ENCODE data around the gene LRRC2. TPM values are rescaled to one million over a fixed set of nuclear protein-coding genes. Genes with fewer than 3 reads are reported as not detected.

LRRC2 gene
- total and polyA plus RNA-seq, 2 of the 13 experiments (the other 11 are each of a cell fraction or from before 2014, with no cell fraction given) = 0.27 to 0.58 TPM

- TF ChIP-seq MTERF4 (CRISPR knock-in tag; IDR thresholded peaks at IDR 0.05) = no peak
- no peak for TF ChIP-seq ZNF883 (CRISPR knock-in tag; IDR thresholded peaks at IDR 0.05; ENCODE audit: not compliant biosample characterization)
- TF ChIP-seq ZNF34 (CRISPR knock-in tag; IDR thresholded peaks at IDR 0.05; ENCODE audit: borderline replicate concordance) = no peak
- peak; percentile 62; the same call in 1 of the 2 replicates for TF ChIP-seq ZSCAN21 (CRISPR knock-in tag; IDR thresholded peaks at IDR 0.05; ENCODE audit: borderline replicate concordance)
- TF ChIP-seq ZSCAN22 (CRISPR knock-in tag; IDR thresholded peaks at IDR 0.05) = no peak
- TF ChIP-seq ZBTB1 (CRISPR knock-in tag; IDR thresholded peaks at IDR 0.05; ENCODE audit: borderline replicate concordance) = no peak
- 0 out of 2 replicates have a peak, but pooled peaks have one; percentile 34 for TF ChIP-seq ZBTB43 (CRISPR knock-in tag; conservative IDR thresholded peaks at IDR 0.05)
- no peak for TF ChIP-seq SRSF9 (IDR thresholded peaks at IDR 0.05; ENCODE audit: borderline replicate concordance, insufficient read depth, low read depth, low read length, poor library complexity, severe bottlenecking)
- 0 out of 2 replicates have a peak, but pooled peaks have one; percentile 14 for TF ChIP-seq ATF2 (CRISPR knock-in tag; IDR thresholded peaks at IDR 0.05)
- no peak for TF ChIP-seq ZNF577 (CRISPR knock-in tag; IDR thresholded peaks at IDR 0.05; ENCODE audit: borderline replicate concordance, low read depth)
- TF ChIP-seq DR1 (CRISPR knock-in tag; IDR thresholded peaks at IDR 0.05) = no peak
- no peak for TF ChIP-seq IKZF4 (CRISPR knock-in tag; IDR thresholded peaks at IDR 0.05; ENCODE audit: borderline replicate concordance, low read depth, not compliant biosample characterization)
- TF ChIP-seq ISL2 (CRISPR knock-in tag; IDR thresholded peaks at IDR 0.05) = peak; percentile 85
- no peak for TF ChIP-seq RBM22 (optimal IDR thresholded peaks at IDR 0.05; ENCODE audit: low read length)
- TF ChIP-seq THAP11 (CRISPR knock-in tag; IDR thresholded peaks at IDR 0.05) = peak; percentile 34; the same call in 1 of the 2 replicates
- TF ChIP-seq ZBTB20 (CRISPR knock-in tag; IDR thresholded peaks at IDR 0.05; ENCODE audit: borderline replicate concordance, low read depth) = no peak
- peak; percentile 68 for TF ChIP-seq HMG20A (CRISPR knock-in tag; IDR thresholded peaks at IDR 0.05; ENCODE audit: borderline replicate concordance)
- peak; percentile 53 for TF ChIP-seq NR2F6 (IDR thresholded peaks at IDR 0.05)
- peak; percentile 67 for TF ChIP-seq NR2F6 (CRISPR knock-in tag; IDR thresholded peaks at IDR 0.05)
- TF ChIP-seq ZFP36L1 (CRISPR knock-in tag; IDR thresholded peaks at IDR 0.05) = no peak
- peak; percentile 46; the same call in 1 of the 2 replicates for TF ChIP-seq HDAC1 (CRISPR knock-in tag; IDR thresholded peaks at IDR 0.05)
- no peak for TF ChIP-seq ZNF333 (CRISPR knock-in tag; IDR thresholded peaks at IDR 0.05; ENCODE audit: borderline replicate concordance)
- peak; percentile 59 for TF ChIP-seq MAX (IDR thresholded peaks at IDR 0.05)
- TF ChIP-seq GATAD2A (CRISPR knock-in tag; IDR thresholded peaks at IDR 0.05) = peak; percentile 79
- peak; percentile 99 for TF ChIP-seq PITX1 (CRISPR knock-in tag; IDR thresholded peaks at IDR 0.05)
- TF ChIP-seq SALL2 (CRISPR knock-in tag; IDR thresholded peaks at IDR 0.05) = no peak
Observed at GRCh38 chr3:46578973-46579755, 13.1 kb upstream of the LRRC2 start (continued).

All from HepG2 (cell line).